Suppressor macrophage treated with lipopolysaccharide for 1 hour (primary cell): ENCODE results near the gene MYT1.
"Not testable (repeated sequence)": the region's sequence is repeated elsewhere in the genome, so short reads cannot be mapped to it uniquely, and the experiment has no call there.

Experiments used
- DNase-seq, 3 donors: peaks; one replicate each; pipeline ENCODE4 v3.0.0-alpha.2; 2020 to 2022

Gene MYT1

GRCh38 chr20:64164123-64164836 lies at the start of gene MYT1:
MYT1 (plus strand) TSS chr20:64164452; CDS start chr20:64198862, 34,410 bp downstream.
- no peak for DNase-seq

- DNase-seq = no peak
Observed at GRCh38 chr20:64115171-64115911, 48.9 kb upstream of the MYT1 start.

- DNase-seq = no peak
Observed at GRCh38 chr20:64116016-64116415, 48.2 kb upstream of the MYT1 start.

GRCh38 chr20:64116541-64117431 lies 47.5 kb upstream of the MYT1 start:
- no peak for DNase-seq

GRCh38 chr20:64117432-64117777 lies 46.8 kb upstream of the MYT1 start:
- not testable (repeated sequence) for DNase-seq

- DNase-seq = no peak
Observed at GRCh38 chr20:64119301-64119680, 45.0 kb upstream of the MYT1 start.

GRCh38 chr20:64119681-64120341 lies 44.4 kb upstream of the MYT1 start:
- no peak for DNase-seq

GRCh38 chr20:64121586-64121985 lies 42.7 kb upstream of the MYT1 start:
- DNase-seq = no peak

GRCh38 chr20:64122927-64123326 lies 41.3 kb upstream of the MYT1 start:
- DNase-seq = not testable (repeated sequence)

GRCh38 chr20:64123517-64123916 lies 40.7 kb upstream of the MYT1 start:
- DNase-seq = not testable (repeated sequence)

- no peak for DNase-seq
Observed at GRCh38 chr20:64129146-64129782, 35.0 kb upstream of the MYT1 start.

- no peak for DNase-seq
Observed at GRCh38 chr20:64130271-64130670, 34.0 kb upstream of the MYT1 start.

GRCh38 chr20:64130876-64131275 lies 33.4 kb upstream of the MYT1 start:
- DNase-seq = no peak

- peak in 2 of 3 donors; percentile 7 to 27 for DNase-seq
Observed at GRCh38 chr20:64131406-64131805, 32.8 kb upstream of the MYT1 start.

- DNase-seq = no peak
Observed at GRCh38 chr20:64133951-64134407, 30.3 kb upstream of the MYT1 start.

- not testable (repeated sequence) for DNase-seq
Observed at GRCh38 chr20:64134744-64135143, 29.5 kb upstream of the MYT1 start.

- DNase-seq = no peak
Observed at GRCh38 chr20:64136004-64136710, 28.1 kb upstream of the MYT1 start.

GRCh38 chr20:64137598-64138031 lies 26.6 kb upstream of the MYT1 start:
- DNase-seq = no peak

GRCh38 chr20:64138276-64138815 lies 25.9 kb upstream of the MYT1 start:
- no peak for DNase-seq

GRCh38 chr20:64139199-64140060 lies 24.8 kb upstream of the MYT1 start:
- no peak for DNase-seq
